Measurements from ENCODE around the gene FAHD1.

The FAHD1 gene

GRCh38 chr16:1826691-1827573 lies at the start of gene FAHD1, which contains the start of gene HAGH:
FAHD1 (plus strand) TSS chr16:1827206; CDS start chr16:1827239, 33 bp downstream.
HAGH (minus strand) TSS chr16:1826825; CDS start chr16:1826787, 38 bp downstream.
- peak; percentile 95 for DNase-seq (ENCODE audit: low spot score)

- DNase-seq (ENCODE audit: low spot score), result no peak
These were observed 49.4 kb upstream of the FAHD1 start for GRCh38 chr16:1777375-1778199.

GRCh38 chr16:1778200-1779179 lies 48.5 kb upstream of the FAHD1 start:
- DNase-seq (ENCODE audit: low spot score), result no peak

- no peak for DNase-seq (ENCODE audit: low spot score)
These were observed 47.7 kb upstream of the FAHD1 start for GRCh38 chr16:1779234-1779701.

GRCh38 chr16:1779741-1780676 lies 47.0 kb upstream of the FAHD1 start:
- DNase-seq (ENCODE audit: low spot score), result no peak

- no peak for DNase-seq (ENCODE audit: low spot score)
These were observed 46.3 kb upstream of the FAHD1 start for GRCh38 chr16:1780677-1781072.

GRCh38 chr16:1781254-1781653 lies 45.8 kb upstream of the FAHD1 start:
- DNase-seq (ENCODE audit: low spot score), result no peak

GRCh38 chr16:1781758-1782407 lies 45.1 kb upstream of the FAHD1 start:
- peak; percentile 79 for DNase-seq (ENCODE audit: low spot score)

- DNase-seq (ENCODE audit: low spot score), result peak; percentile 100
These were observed 44.4 kb upstream of the FAHD1 start, which contains the start of the genes NUBP2 and SPSB3 for GRCh38 chr16:1782408-1783264. NUBP2 (plus strand) TSS chr16:1782960; CDS start chr16:1783021, 61 bp downstream. SPSB3 (minus strand) TSS chr16:1782571; CDS start chr16:1781483, 1,088 bp downstream.

- DNase-seq (ENCODE audit: low spot score), result no peak
These were observed 41.8 kb upstream of the FAHD1 start for GRCh38 chr16:1784977-1785845.

- DNase-seq (ENCODE audit: low spot score), result no peak
These were observed 41.2 kb upstream of the FAHD1 start for GRCh38 chr16:1785846-1786170.

- no peak for DNase-seq (ENCODE audit: low spot score)
These were observed 40.6 kb upstream of the FAHD1 start for GRCh38 chr16:1786242-1787055.

GRCh38 chr16:1787056-1787321 lies 40.0 kb upstream of the FAHD1 start:
- DNase-seq (ENCODE audit: low spot score), result no peak

GRCh38 chr16:1787322-1788094 lies 39.5 kb upstream of the FAHD1 start:
- DNase-seq (ENCODE audit: low spot score), result no peak

GRCh38 chr16:1788095-1788707 lies 38.8 kb upstream of the FAHD1 start:
- DNase-seq (ENCODE audit: low spot score), result no peak

- no peak for DNase-seq (ENCODE audit: low spot score)
These were observed 38.3 kb upstream of the FAHD1 start for GRCh38 chr16:1788708-1789100.
